Activated effector memory CD4-positive, alpha-beta T cell treated with Interleukin-2 at 50 U/mL for 16 hours (primary cell): Measurements from ENCODE around the gene ELMO1.

Experiments used
- DNase-seq: peaks from one replicate; pipeline ENCODE4 v3.0.0-alpha.2; 2020

ELMO1 gene

GRCh38 chr7:37467002-37467401 lies 18.3 kb upstream of the ELMO1 start:
- no peak for DNase-seq

- no peak for DNase-seq
These were observed 13.5 kb upstream of the ELMO1 start for GRCh38 chr7:37462138-37462537.

GRCh38 chr7:37455081-37455480 lies 6.4 kb upstream of the ELMO1 start:
- DNase-seq, result no peak

GRCh38 chr7:37452346-37452745 lies 3.7 kb upstream of the ELMO1 start:
- no peak for DNase-seq

GRCh38 chr7:37450035-37450434 lies 1.4 kb upstream of the ELMO1 start:
- no peak for DNase-seq

- DNase-seq, result no peak
These were observed 957 bp upstream of the ELMO1 start for GRCh38 chr7:37449621-37450020.

- DNase-seq, result no peak
These were observed 541 bp downstream of the ELMO1 start for GRCh38 chr7:37448011-37448635.

- DNase-seq, result no peak
These were observed 2.3 kb downstream of the ELMO1 start for GRCh38 chr7:37446371-37446770.

- no peak for DNase-seq
These were observed 2.9 kb downstream of the ELMO1 start for GRCh38 chr7:37445790-37446189.

GRCh38 chr7:37445064-37445723 lies 3.5 kb downstream of the ELMO1 start:
- DNase-seq, result no peak

- DNase-seq, result no peak
These were observed 5.0 kb downstream of the ELMO1 start for GRCh38 chr7:37443627-37444026.

GRCh38 chr7:37442268-37442667 lies 6.4 kb downstream of the ELMO1 start:
- DNase-seq, result no peak

GRCh38 chr7:37441816-37442215 lies 6.8 kb downstream of the ELMO1 start:
- no peak for DNase-seq

GRCh38 chr7:37441386-37441760 lies 7.3 kb downstream of the ELMO1 start:
- DNase-seq, result no peak

- no peak for DNase-seq
These were observed 7.8 kb downstream of the ELMO1 start for GRCh38 chr7:37440738-37441385.

GRCh38 chr7:37439653-37440026 lies 9.0 kb downstream of the ELMO1 start:
- no peak for DNase-seq

- no peak for DNase-seq
These were observed 9.6 kb downstream of the ELMO1 start for GRCh38 chr7:37438906-37439652.

- no peak for DNase-seq
These were observed 13.4 kb downstream of the ELMO1 start for GRCh38 chr7:37435156-37435855.

GRCh38 chr7:37434529-37434928 lies 14.1 kb downstream of the ELMO1 start:
- no peak for DNase-seq

- DNase-seq, result no peak
These were observed 15.5 kb downstream of the ELMO1 start for GRCh38 chr7:37433166-37433565.

- no peak for DNase-seq
These were observed 16.3 kb downstream of the ELMO1 start for GRCh38 chr7:37432281-37432920.

GRCh38 chr7:37431413-37431812 lies 17.3 kb downstream of the ELMO1 start:
- no peak for DNase-seq

GRCh38 chr7:37430640-37431039 lies 18.0 kb downstream of the ELMO1 start:
- no peak for DNase-seq
